Bone marrow (tissue), 2 donors: Measurements from ENCODE around the gene CYP4F12.

Source experiments
- DNase-seq, 2 donors: peaks; one replicate each; lab custom pipeline; 2025; lab: John Stamatoyannopoulos, UW

The CYP4F12 gene

DNA sequence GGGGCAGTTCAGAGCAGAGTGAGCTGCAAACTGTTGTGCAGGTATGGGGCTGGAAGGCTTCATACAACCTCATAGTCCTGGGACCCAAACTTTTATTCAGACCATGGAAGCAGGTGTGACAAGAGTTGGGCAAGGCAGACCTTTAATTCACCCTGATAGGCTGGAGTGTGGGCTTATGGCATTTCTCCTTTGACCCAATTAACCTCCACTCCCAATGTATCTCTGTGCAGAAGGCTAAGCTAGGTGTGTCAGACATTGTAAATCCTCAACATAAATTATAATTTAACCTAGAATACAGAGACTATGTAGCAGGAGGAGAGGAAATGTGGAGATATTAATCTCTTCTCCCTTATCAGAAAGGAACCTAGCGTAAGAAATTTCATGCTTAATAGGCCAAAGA is 42.8 kb downstream of the CYP4F12 start:
- DNase-seq, result no peak

DNA sequence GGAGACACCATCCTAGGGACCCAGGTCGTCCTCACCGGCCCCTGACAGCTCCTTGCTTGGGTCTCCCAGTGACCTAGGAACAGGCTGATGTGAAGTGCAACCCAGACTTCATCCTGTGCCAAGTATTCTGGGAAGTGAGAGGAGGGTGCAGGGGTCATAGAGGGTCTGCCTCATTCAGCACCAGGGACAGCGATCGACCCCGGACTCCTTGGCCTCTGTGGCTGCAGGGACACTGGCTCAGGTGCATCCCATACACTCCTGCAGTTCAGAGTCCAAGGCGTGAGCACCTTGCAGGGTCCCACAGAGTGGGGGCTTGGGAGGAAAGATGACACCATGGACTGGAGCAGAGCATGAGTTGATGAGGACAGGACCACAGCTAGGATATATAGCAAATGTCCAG is 44.9 kb downstream of the CYP4F12 start:
- no peak for DNase-seq

DNA sequence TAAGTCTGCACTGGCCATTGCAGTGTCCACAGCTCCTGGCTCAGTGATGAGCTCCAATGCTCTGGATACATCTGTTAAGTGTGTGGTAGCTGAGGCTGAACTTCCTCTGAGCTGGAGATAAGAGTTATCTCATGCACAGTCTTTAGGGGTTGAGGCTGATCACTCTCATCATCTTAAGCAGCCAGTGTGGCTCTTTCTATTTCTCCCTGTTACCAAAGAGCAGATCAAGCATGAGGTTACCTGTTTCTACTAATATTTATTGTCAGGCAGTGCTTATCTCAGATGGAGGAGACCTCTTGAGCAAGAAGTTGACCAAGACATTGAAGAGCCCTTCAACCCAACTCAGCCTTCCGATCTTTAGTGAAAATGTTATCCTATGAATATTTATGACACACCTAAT is 48.4 kb downstream of the CYP4F12 start:
- no peak for DNase-seq

DNA sequence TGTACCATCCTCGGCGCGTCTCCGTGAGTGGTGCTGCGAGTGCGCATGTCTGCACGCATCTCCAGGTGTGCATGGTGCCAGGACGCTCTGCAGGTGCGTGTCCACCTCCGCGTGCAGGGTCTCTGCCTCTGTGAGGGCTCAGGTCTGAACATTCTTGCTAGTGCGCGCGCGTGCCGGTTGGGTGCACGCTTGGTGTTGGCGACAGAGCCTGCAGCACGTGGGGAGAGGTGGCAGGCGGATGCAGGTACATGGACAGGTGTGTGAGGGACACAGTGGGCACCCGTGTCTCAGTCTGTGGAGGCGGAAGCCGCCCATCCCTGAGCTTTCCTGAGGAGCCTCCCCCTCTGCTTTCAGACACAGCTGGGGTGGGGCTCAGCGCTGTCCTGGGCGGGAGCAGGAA is 50.1 kb downstream of the CYP4F12 start:
- DNase-seq, result no peak

DNA sequence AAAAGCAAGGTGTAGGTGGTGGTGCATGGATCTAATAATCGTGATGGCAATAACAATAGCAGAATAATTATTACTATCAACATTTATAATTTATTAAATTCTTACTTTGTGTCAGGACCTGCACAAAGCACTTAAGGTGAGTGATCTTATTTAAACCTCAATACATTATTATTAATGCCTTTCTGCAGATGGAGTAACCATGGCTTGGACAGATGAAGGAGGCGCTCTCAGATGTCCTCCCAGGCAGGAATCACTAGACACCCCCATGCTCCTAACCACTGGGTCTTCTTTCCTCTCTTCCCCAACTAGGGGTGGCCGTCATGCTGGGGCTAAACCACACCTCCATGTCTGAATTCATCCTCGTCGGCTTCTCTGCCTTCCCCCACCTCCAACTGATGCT is 54.8 kb downstream of the CYP4F12 start, which contains the start of gene OR10H2:
Gene OR10H2 (plus strand): TSS at position 301 of the 400 bp plus-strand sequence. CDS start 20 bp downstream, at position 321.
- DNase-seq, result no peak

DNA sequence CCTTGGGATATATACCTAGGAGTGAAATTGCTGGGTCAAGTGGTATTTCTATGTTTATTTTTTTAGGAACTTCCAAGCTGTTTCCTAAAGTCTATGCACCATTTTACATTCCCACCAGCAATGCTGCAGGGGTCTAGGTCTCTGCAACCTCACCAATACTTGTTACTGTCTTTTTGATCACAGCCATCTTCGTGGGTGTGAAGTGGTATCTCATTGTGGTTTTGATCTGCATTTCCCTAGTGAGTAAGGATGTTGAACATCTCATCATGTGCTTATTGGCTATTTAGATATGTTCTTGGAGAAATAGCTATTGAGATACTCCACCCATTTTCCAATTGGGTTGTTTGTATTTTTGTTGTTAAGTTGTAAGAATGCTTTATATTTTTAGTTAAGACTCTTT is 57.7 kb downstream of the CYP4F12 start:
- no peak for DNase-seq

DNA sequence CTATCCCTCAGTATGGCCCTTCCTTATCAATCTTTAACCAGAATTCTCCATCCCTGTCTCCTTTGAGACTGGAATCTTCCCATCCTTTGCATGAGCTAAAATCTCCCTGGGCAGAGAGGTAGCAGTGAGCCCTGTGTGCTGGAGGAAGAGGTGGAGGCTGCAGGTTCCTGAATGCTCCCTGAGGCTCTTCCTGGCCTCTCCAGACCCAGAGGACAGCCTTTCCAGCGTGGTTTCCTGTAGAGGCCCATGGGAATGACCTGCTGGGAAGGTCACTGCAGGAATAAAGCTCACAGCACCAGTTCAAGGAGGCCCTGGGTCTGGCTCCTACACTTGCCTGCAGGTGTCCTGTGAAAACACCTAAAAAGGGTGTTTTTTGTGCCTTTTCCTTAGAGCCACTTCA is 59.5 kb downstream of the CYP4F12 start:
- DNase-seq, result no peak

DNA sequence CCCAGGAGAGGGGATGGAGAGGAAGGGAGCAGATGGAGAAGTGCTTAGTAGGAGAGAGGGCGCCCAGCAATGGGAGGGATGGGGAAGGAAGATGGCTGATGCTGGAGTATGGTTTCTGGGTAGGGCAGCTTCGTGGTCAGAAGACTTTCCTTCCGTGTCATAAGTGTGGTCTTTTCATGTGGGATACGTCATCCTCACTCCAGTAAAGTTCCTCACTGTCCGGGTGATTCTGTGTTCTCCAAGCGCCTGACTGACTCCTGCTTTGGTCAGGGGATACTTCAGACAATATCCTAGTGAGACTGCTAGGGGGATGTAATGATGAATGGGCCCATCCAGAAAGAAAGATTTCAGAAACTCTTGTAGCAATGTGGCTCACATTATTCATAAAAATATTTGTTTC is 61.0 kb downstream of the CYP4F12 start:
- DNase-seq, result no peak

DNA sequence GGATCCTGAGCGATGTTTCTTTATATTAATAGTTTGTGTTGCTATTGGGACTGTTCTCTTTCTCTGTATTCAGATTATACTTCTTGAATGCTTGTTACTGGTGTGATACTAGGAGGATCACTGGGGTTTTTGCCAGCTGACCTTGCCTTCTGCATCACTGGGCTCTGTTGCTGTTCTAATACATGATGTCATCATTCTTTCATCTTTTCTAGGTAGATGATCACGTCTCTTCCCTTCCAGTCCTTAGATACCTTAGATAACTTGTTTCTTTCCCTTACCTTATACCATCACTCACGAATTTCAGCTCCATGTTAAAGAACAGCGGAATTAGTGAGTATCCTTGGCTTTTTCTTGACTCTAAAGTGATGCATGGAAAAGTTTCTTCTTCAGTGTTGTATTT is 64.8 kb downstream of the CYP4F12 start, which contains the start of gene OR10H3:
Gene OR10H3 (plus strand): TSS at position 264 of the 400 bp plus-strand sequence. CDS start 3,408 bp downstream, outside the sequence.
- DNase-seq, result no peak

DNA sequence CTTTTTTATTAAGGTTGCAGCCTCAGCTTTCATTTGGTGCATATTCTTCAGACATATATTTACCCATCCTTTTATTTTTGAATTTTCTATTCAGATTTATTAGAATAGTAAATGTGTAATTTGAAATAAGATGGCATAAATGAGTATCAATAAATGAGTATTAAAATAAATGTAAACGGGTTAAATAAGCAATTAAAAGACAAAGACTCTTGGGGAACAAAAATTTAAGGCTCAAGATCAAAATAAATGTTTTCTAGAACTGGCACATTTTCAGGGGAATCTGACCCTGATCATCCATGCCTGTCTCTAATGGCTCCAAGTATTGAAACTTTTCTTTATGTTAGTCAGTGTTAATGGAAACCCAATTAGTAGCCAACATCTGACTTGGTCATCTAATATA is 67.9 kb downstream of the CYP4F12 start:
- no peak for DNase-seq
